Activated T-cell treated with anti-CD3 and anti-CD28 coated beads, Interleukin-2, amount 50 U/mL, for 72 hours (primary cell): Measurements from ENCODE around the gene KIF4B. TPM values are rescaled to one million over a fixed set of nuclear protein-coding genes. Genes with fewer than 3 reads are reported as not detected.
"Not testable (repeated sequence)": the region's sequence is repeated elsewhere in the genome, so short reads cannot be mapped to it uniquely, and the experiment has no call there.

Experiments
- ATAC-seq, 2 donors: fragments of 150-1000 bp; cut with Tn5 transposase; replicated peaks in 1 of 2; 2 replicates each; pipeline ENCODE4 v1.10.0; 2021; ENCODE audit warnings: moderate library complexity in 2 of 2, mild to moderate bottlenecking in 1 of 2
- DNase-seq, 2 donors: peaks; one replicate each; pipeline ENCODE4 v3.0.0; 2021 to 2022; ENCODE audit warnings: mixed read lengths in 1 of 2
- H3K27ac Mint-ChIP-seq: one replicate; pipeline ENCODE4 v1.8.0; 2022; ENCODE audit warnings: mild to moderate bottlenecking, moderate library complexity, mixed read lengths
- H3K27me3 Mint-ChIP-seq: one replicate; pipeline ENCODE4 v1.8.0; 2022; ENCODE audit warnings: low read depth, mixed read lengths
- H3K36me3 Mint-ChIP-seq, 2 donors: one replicate each; pipeline ENCODE4 v1.8.0; 2022; ENCODE audit warnings: mixed read lengths in 2 of 2, mild to moderate bottlenecking in 1 of 2; ENCODE audit not compliant: insufficient read depth in 2 of 2
- H3K4me1 Mint-ChIP-seq: one replicate; pipeline ENCODE4 v1.8.0; 2022; ENCODE audit warnings: low read depth, mixed read lengths
- H3K4me3 Mint-ChIP-seq, 2 donors: one replicate each; pipeline ENCODE4 v1.8.0; 2022; ENCODE audit warnings: mild to moderate bottlenecking in 2 of 2, mixed read lengths in 2 of 2, moderate library complexity in 2 of 2
- H3K9me3 Mint-ChIP-seq, 2 donors: one replicate each; pipeline ENCODE4 v1.8.0; 2022; ENCODE audit warnings: mixed read lengths in 2 of 2
- total RNA-seq, 2 donors: library from RNA; stranded (reverse); gene quantifications; one replicate each; pipeline ENCODE4 v1.2.3, GENCODE V29; 2022

KIF4B gene
- total RNA-seq, 2 donors from 2014 or later = 0.30 TPM; not detected in 1

GRCh38 chr5:155017610-155018009 is 4.1 kb downstream of the KIF4B start:
- Mint-ChIP-seq H3K36me3 (no peaks in the 10 kb centered on the region), H3K9me3 (peaks cover 0 to 4% of the 10 kb centered on the region in 2 donors), H3K4me1 (peaks cover 9% of the 10 kb centered on the region), H3K27me3 (peaks cover 49% of the 10 kb centered on the region), H3K27ac (no peak overlapping the region), H3K4me3 (no peak overlapping the region)
- DNase-seq = no peak
- peak; percentile 55 to 58 for ATAC-seq

GRCh38 chr5:155019601-155020226 is 6.2 kb downstream of the KIF4B start:
- peaks cover 34% of the 10 kb centered on the region for H3K27me3 Mint-ChIP-seq
- no peak overlapping the region for H3K4me3 Mint-ChIP-seq
- peaks cover 8% of the 10 kb centered on the region for H3K4me1 Mint-ChIP-seq
- no peak overlapping the region for H3K27ac Mint-ChIP-seq
- ATAC-seq (no peak), DNase-seq (no peak)
- peaks cover 0 to 4% of the 10 kb centered on the region in 2 donors for H3K9me3 Mint-ChIP-seq
- no peaks in the 10 kb centered on the region for H3K36me3 Mint-ChIP-seq

DNA sequence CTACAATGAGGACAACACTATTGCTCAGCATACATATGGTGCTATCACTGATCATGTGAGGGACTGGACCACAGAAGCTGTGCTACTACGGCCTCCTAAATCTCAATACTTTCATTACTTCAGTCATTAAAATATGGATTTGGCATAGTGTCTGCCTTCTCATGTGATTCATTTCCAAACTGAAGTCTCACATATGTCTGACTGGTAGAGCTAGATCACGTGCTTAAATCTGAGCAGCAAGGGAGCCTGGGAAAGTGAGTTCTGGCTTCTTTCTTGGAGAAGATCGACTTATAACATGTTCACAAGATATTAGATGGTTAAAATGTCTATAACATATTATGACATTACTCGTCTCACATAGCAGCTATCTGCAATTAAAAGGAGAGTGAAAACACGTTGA is 8.3 kb downstream of the KIF4B start:
- Mint-ChIP-seq H3K27ac (no peak overlapping the region), H3K9me3 (no peaks in the 10 kb centered on the region), H3K4me3 (no peak overlapping the region), H3K4me1 (no peaks in the 10 kb centered on the region), H3K36me3 (no peaks in the 10 kb centered on the region), H3K27me3 (peaks cover 22% of the 10 kb centered on the region)
- no peak for ATAC-seq
- no peak for DNase-seq

GRCh38 chr5:155023320-155023719 is 9.8 kb downstream of the KIF4B start:
- Mint-ChIP-seq H3K27me3 (peaks cover 21% of the 10 kb centered on the region), H3K9me3 (peaks cover 0 to 2% of the 10 kb centered on the region in 2 donors), H3K4me1 (no peaks in the 10 kb centered on the region), H3K27ac (no peak overlapping the region), H3K36me3 (no peaks in the 10 kb centered on the region), H3K4me3 (no peak overlapping the region)
- ATAC-seq (no peak), DNase-seq (no peak)

DNA sequence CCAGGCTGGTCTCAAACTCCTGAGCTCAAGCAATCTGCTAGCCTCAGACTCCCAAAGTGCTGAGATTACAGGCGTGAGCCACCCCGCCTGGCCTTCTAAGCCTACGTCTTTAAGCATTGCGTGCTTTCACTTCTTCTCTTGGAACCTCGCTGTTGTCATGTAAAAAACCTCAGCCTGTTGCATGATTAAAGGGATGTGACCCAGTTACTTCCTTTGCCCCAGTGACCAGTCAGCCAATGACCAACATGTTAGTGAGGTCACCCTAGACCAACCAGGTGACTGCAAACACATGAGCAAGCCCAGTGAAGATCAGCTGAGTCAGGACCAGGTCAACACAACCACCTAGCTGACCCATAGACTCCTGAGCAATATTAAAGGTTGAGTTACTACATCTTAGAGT is 10.5 kb downstream of the KIF4B start:
- DNase-seq = no peak
- Mint-ChIP-seq H3K27ac (no peak overlapping the region), H3K4me1 (no peaks in the 10 kb centered on the region), H3K9me3 (peaks cover 0 to 4% of the 10 kb centered on the region in 2 donors), H3K36me3 (no peaks in the 10 kb centered on the region), H3K27me3 (peaks cover 14% of the 10 kb centered on the region), H3K4me3 (no peak overlapping the region)
- no peak for ATAC-seq

- no peaks in the 10 kb centered on the region for H3K4me1 Mint-ChIP-seq
- H3K9me3 Mint-ChIP-seq = peaks cover 0 to 4% of the 10 kb centered on the region in 2 donors
- no peak for DNase-seq
- no peak overlapping the region for H3K4me3 Mint-ChIP-seq
- no peak overlapping the region for H3K27ac Mint-ChIP-seq
- no peak for ATAC-seq
- H3K27me3 Mint-ChIP-seq = peaks cover 12% of the 10 kb centered on the region
- H3K36me3 Mint-ChIP-seq = no peaks in the 10 kb centered on the region
Measured at GRCh38 chr5:155025895-155026294, 12.3 kb downstream of the KIF4B start.

DNA sequence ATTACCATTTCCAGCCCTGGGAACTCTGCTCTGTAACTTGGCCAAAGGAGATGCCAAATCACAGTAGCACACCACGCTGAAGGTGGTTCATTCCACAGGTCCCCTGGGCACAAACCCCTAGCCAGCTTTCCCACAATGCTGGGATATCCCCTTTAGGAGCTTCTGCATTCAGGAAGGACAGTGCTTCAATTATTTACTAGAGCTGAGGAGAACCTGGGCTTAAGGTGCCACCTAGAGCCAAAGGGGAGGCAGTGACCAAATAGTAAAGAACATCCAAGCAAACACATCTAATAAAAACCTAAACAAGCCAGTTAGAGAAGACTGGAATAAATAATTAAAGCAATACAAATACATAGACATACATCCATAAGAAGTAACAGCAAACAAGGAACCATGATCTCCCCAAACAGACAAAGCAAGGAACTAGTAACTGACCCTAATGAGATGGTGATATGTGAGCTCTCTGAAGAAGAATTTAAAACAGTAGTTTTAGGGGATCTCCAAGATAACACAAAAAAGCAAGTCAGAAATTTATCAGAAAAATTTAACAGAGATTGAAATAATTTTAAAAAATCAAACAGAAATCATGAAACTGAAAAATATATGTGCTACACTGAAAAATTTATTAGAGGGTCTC is 14.6 kb downstream of the KIF4B start:
- H3K27me3 Mint-ChIP-seq = peaks cover 6% of the 10 kb centered on the region
- peaks cover 0 to 4% of the 10 kb centered on the region in 2 donors for H3K9me3 Mint-ChIP-seq
- H3K4me3 Mint-ChIP-seq = no peak overlapping the region
- no peak overlapping the region for H3K27ac Mint-ChIP-seq
- no peaks in the 10 kb centered on the region for H3K36me3 Mint-ChIP-seq
- no peaks in the 10 kb centered on the region for H3K4me1 Mint-ChIP-seq
- DNase-seq (no peak), ATAC-seq (no peak)

- Mint-ChIP-seq H3K4me1 (no peaks in the 10 kb centered on the region), H3K36me3 (no peaks in the 10 kb centered on the region), H3K27me3 (peaks cover 6% of the 10 kb centered on the region), H3K4me3 (no peak overlapping the region), H3K9me3 (peaks cover 0 to 4% of the 10 kb centered on the region in 2 donors), H3K27ac (no peak overlapping the region)
- no peak for ATAC-seq
- DNase-seq = no peak
Measured at GRCh38 chr5:155029240-155029639, 15.7 kb downstream of the KIF4B start.

DNA sequence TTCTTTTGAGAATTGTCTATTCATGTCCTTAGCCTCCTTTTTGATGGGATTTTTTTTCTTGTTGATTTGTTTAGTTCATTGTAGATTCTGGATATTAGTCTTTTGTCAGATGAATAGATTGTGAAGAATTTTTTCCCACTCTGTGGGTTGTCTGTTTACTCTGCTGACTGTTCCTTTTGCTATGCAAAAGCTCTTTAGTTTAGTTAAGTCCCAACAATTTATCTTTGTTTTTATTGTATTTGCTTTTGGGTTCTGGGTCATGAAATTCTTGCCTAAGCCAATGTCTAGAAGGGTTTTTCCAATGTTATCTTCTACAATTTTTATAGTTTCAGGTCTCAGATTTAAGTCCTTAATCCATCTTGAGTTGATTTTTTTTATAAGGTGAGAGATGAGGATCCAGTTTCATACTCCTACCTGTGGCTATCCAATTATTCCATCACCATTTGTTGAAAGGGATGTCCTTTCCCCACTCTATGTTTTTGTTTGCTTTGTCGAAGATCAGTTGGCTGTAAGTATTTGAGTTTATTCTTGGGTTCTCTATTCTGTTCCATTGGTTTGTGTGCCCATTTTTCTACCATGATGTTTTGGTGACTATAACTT is 20.7 kb downstream of the KIF4B start:
- not testable (repeated sequence) for H3K4me1 Mint-ChIP-seq, ATAC-seq, H3K4me3 Mint-ChIP-seq, H3K27ac Mint-ChIP-seq, H3K36me3 Mint-ChIP-seq, H3K9me3 Mint-ChIP-seq, DNase-seq, H3K27me3 Mint-ChIP-seq

DNA sequence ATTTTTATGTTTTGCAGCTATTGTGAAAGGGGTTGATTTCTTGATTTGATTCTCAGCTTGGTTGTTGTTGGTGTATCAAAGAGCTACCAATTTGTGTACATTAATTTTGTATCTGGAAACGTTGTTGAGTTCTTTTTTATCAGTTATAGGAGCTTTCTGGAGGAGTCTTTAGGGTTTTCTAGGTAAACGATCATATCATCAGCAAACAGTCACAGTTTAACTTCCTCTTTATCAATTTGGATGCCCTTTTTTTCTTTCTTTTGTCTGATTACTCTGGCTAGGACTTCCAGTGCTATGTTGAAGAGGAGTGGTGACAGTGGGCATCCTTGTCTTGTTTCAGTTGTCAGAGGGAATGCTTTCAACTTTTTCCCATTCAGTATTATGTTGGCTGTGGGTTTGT is 21.5 kb downstream of the KIF4B start:
- H3K4me1 Mint-ChIP-seq = not testable (repeated sequence)

DNA sequence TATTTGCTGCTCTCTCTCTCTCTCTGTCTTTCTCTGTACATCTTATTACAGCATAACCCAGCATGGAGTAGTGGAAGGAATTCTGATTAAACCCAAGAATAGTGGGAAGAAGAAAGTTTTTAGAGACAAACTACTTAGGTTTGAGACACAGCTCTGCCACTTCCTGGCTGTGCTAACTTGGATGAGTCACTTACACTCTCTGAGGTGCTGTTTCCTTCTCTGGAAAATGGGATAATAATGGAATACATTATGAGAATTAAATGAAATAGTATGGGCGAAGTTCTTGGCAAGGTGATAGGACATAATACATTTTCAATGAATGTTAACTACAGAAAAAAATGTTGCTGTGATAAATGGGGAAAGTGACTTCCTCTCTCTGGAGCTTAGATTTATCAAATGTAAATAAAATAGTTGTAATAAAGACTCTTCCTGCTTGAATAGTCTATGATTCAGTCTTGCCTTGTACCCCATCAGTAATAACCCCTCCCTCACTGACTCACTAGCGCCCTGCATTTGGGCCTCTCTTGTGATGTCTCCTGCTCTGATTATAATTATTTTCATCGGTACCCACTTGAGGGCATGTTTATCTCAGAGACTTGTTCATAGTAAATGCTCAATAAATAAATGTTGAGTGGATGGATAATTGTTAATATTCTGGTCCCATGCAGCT is 27.6 kb downstream of the KIF4B start:
- Mint-ChIP-seq H3K36me3 (no peaks in the 10 kb centered on the region), H3K9me3 (no peaks in the 10 kb centered on the region), H3K4me1 (no peaks in the 10 kb centered on the region), H3K27me3 (peaks cover 33% of the 10 kb centered on the region), H3K27ac (no peak overlapping the region), H3K4me3 (no peak overlapping the region)
- DNase-seq = no peak
- ATAC-seq = no peak

More for the DNA sequence above, 21.5 kb downstream of the KIF4B start:
- not testable (repeated sequence) for H3K9me3 Mint-ChIP-seq, ATAC-seq, H3K36me3 Mint-ChIP-seq, H3K27me3 Mint-ChIP-seq, H3K27ac Mint-ChIP-seq, H3K4me3 Mint-ChIP-seq, DNase-seq

DNA sequence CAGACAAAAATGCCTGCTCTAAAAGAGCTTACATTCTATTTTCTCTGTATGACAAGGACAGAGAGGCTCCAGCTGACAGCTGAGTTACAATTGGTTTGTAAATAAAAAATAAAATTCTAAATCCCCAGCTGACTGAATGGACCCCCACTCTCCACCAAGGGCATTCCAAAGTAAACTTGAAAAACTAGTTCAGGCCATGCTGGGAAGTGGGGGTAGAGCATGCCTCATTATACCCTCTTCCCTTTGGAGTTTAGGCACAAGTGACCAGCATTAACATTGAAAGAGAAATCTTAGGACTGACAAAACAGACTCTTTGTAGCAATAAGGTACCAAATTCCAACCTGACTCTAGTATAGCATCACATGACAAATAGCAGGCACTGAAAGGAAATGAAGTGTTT is 31.0 kb downstream of the KIF4B start:
- no peaks in the 10 kb centered on the region for H3K36me3 Mint-ChIP-seq
- no peak overlapping the region for H3K27ac Mint-ChIP-seq
- no peak for DNase-seq
- H3K9me3 Mint-ChIP-seq = no peaks in the 10 kb centered on the region
- no peaks in the 10 kb centered on the region for H3K4me1 Mint-ChIP-seq
- H3K4me3 Mint-ChIP-seq = no peak overlapping the region
- peaks cover 32% of the 10 kb centered on the region for H3K27me3 Mint-ChIP-seq
- no peak for ATAC-seq

DNA sequence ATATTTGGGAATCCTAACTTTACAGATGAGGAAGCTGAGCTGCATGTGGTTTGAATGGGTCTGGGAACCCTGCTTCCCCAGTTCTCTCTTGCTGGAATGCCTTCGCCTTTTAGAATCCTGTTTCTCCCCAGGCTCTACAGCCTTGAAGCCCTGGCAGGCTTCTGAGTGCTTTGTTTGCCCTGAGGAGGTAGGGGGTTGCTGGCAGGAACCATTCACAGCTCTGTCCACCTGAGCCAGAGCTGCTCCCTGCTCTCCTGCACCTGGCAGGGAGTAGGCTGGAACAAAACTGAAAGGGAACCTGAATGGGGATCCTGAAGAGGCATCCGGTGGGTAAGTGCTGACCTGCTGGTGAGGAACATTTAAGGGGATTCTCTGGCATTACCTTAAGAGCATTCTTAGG is 33.0 kb downstream of the KIF4B start:
- Mint-ChIP-seq H3K27ac (no peak overlapping the region), H3K27me3 (peaks cover 22% of the 10 kb centered on the region), H3K36me3 (no peaks in the 10 kb centered on the region), H3K9me3 (no peaks in the 10 kb centered on the region), H3K4me1 (no peaks in the 10 kb centered on the region), H3K4me3 (no peak overlapping the region)
- ATAC-seq (no peak), DNase-seq (no peak)
